22Rv1 (cell line): ENCODE results near the gene MICU1.

ENCODE experiments used
- ZFX ChIP-seq: fragments of 450-650 bp; IDR thresholded peaks from 2 replicates; pipeline ENCODE4 v1.6.1; 2017; ENCODE audit warnings: antibody characterized with exemption, borderline replicate concordance
- TF ChIP-seq, protein P1 (sequence below): fragments of 450-650 bp; IDR thresholded peaks from 2 replicates; pipeline ENCODE4 v1.5.1; 2017; ENCODE audit warnings: mild to moderate bottlenecking

- TF ChIP-seq, protein P1, sequence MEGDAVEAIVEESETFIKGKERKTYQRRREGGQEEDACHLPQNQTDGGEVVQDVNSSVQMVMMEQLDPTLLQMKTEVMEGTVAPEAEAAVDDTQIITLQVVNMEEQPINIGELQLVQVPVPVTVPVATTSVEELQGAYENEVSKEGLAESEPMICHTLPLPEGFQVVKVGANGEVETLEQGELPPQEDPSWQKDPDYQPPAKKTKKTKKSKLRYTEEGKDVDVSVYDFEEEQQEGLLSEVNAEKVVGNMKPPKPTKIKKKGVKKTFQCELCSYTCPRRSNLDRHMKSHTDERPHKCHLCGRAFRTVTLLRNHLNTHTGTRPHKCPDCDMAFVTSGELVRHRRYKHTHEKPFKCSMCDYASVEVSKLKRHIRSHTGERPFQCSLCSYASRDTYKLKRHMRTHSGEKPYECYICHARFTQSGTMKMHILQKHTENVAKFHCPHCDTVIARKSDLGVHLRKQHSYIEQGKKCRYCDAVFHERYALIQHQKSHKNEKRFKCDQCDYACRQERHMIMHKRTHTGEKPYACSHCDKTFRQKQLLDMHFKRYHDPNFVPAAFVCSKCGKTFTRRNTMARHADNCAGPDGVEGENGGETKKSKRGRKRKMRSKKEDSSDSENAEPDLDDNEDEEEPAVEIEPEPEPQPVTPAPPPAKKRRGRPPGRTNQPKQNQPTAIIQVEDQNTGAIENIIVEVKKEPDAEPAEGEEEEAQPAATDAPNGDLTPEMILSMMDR, result no peak
- TF ChIP-seq ZFX, result no peak
Observed at GRCh38 chr10:72545546-72545945, 80.3 kb downstream of the MICU1 start.
